T-helper 22 cell (primary cell): ENCODE data around the gene YKT6.
"Not testable (repeated sequence)": the region's sequence is repeated elsewhere in the genome, so short reads cannot be mapped to it uniquely, and the experiment has no call there.

Experiments used
- DNase-seq: peaks from one replicate; pipeline ENCODE4 v3.0.0-alpha.2; 2020; ENCODE audit warnings: low read depth

Gene YKT6

GRCh38 chr7:44172803-44173424 is 27.9 kb upstream of the YKT6 start:
- DNase-seq, result no peak

- no peak for DNase-seq
Observed at GRCh38 chr7:44173911-44174693, 26.7 kb upstream of the YKT6 start.

GRCh38 chr7:44174694-44174948 is 26.2 kb upstream of the YKT6 start:
- DNase-seq, result not testable (repeated sequence)

GRCh38 chr7:44175730-44176129 is 25.0 kb upstream of the YKT6 start:
- DNase-seq, result no peak

GRCh38 chr7:44176486-44176885 is 24.3 kb upstream of the YKT6 start:
- DNase-seq, result no peak

GRCh38 chr7:44177570-44178131 is 23.1 kb upstream of the YKT6 start:
- DNase-seq, result no peak

DNA sequence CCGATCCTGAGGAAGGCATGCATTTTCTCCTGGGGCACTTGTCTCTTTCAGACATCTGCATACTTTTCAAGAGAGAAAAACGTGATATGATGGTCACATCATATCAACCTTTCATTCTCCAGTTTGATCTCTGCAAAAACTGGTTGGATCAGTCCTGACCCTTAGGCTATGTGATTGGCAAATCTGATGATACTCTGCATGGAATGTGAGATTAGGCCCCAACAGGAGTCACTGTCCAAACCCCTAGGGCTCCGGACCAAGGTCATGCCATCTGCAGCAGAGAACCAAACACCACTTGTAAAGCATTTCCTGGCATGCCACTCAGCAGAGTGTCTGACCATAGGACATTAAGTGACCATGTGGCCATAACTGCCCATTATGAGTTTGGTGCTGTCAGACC is 20.1 kb upstream of the YKT6 start:
- no peak for DNase-seq

DNA sequence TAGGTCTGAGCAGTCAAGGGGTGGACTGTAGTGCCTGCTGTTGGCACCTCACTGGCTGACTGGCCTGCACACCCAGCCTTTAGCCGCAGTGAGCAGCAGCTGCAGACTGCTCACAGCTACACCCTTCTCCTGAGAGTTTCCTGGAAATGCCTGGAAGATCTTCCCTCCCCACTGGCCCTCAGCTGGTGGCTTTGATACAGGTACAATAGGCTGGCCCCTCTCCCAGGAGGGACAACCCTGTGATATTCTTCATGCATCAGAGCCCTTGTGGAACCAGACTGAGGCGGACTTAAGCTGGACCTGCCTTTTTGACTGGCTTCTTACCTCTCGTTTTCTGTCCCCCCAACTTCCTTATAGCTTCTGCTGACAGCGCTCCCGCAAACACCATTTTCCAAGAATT is 18.0 kb upstream of the YKT6 start:
- no peak for DNase-seq

- DNase-seq, result no peak
Observed at GRCh38 chr7:44183386-44183785, 17.4 kb upstream of the YKT6 start.

DNA sequence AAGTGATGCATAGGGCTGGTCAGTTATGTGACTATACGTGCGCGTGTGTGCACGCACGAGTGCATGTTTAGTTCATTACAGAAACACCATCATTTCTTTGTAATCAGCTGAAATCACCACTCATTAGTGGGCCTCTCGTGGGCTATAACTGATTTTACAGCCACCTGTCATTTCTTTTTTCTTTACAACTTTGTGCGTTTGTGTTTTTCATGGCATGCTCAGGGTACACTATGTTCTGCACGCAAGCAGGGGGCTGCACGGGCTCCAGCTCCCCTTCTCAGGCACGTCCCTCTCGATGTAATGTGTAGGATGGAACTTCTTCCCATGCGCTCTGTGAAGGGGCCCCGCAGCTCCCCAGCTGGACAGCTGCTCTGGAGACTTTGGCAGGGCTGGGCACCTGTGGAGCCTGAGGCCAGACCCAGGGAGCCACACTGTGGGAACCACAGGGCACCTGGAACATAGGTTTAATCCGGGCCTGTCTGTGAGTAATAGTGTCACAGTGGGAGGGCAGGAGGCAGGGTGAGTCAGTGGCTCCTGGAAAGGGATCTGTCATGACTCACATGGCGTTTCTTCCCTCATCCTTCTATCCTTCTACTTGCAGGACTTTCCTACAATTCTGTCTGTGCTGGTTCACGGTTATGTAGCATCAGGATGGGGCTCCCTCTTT is 16.4 kb upstream of the YKT6 start:
- DNase-seq, result no peak

GRCh38 chr7:44184873-44185446 is 15.8 kb upstream of the YKT6 start:
- DNase-seq, result no peak

DNA sequence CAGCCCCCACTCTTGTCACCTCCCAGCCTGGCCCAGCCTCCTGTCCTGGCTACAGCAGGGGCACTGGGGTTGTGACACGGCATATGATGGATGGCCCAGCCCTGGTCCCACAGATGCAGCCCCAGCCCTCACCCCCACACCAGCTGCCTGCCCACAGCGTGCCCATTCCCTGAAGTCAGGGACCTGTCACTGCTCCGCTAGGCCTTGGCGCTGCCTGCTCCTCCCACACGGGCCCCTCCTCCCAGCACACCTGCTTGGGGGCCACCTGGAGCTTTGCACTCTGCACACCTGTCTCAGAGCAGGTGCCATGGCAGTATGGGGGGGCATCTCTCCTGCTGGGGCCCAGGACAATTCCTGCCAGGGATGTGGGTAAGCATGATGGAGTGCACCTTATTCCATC is 15.0 kb upstream of the YKT6 start:
- DNase-seq, result no peak

DNA sequence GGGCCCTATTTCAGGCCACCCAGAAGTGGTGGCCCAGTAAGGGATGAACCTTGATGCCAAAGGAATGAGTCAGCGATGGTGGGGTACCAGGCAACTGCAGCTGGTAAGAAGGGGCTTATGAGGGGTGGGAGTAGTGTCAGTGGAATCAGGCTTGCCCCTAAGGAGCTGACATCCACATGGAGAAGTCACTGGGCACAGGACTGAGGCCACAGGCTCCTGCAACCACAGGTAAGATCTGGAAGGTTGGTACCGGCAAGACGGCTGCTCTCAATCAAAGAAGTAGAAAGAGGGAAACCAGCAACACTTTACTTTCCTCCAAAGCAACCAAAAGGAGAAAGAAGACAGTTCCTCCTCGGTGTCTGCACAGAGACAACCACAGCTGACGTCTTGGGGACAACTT is 14.0 kb upstream of the YKT6 start:
- DNase-seq, result no peak

DNA sequence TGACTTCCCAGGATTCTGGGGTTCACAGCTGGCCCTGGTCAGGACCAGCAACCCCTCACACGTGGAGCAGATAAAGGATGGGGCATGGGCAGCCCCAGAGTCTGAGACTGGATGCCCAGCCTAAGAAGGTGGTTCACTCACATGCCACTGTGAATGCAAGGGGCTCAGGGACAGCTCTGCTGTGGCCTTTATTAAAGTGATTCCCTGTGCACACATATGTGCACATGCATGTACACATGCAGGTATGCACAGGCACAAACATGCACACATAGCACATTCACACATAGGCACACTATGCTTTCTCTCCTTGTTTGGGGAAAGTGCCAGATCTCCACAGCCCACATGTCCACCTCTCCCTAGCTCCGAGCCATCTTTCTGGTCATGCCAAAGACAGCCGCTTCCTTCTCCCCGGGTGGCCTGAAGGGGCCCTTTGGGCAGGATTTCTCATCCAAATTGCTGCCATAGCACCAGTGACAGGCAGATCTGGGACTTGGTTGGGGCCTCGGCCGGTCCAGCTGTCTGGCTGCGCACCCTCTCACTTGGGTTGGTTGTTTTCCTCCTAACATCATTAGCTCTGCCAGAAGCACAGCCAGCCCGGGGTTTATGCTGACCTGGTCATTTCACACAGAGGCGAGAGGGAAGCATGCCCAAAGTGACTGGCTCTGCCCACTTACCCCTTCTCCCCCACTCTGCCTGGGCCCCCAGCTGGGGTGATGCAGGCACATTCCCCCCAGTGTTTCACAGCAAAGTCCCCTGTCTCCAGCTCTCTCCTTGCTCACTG is 13.0 kb upstream of the YKT6 start:
- DNase-seq, result no peak

- no peak for DNase-seq
Observed at GRCh38 chr7:44188480-44189225, 12.1 kb upstream of the YKT6 start.

GRCh38 chr7:44189286-44189992 is 11.3 kb upstream of the YKT6 start, which contains the start of gene GCK:
TSS of gene GCK (minus strand) at chr7:44189439. CDS start at chr7:44188953, 486 bp downstream.
- DNase-seq, result no peak

DNA sequence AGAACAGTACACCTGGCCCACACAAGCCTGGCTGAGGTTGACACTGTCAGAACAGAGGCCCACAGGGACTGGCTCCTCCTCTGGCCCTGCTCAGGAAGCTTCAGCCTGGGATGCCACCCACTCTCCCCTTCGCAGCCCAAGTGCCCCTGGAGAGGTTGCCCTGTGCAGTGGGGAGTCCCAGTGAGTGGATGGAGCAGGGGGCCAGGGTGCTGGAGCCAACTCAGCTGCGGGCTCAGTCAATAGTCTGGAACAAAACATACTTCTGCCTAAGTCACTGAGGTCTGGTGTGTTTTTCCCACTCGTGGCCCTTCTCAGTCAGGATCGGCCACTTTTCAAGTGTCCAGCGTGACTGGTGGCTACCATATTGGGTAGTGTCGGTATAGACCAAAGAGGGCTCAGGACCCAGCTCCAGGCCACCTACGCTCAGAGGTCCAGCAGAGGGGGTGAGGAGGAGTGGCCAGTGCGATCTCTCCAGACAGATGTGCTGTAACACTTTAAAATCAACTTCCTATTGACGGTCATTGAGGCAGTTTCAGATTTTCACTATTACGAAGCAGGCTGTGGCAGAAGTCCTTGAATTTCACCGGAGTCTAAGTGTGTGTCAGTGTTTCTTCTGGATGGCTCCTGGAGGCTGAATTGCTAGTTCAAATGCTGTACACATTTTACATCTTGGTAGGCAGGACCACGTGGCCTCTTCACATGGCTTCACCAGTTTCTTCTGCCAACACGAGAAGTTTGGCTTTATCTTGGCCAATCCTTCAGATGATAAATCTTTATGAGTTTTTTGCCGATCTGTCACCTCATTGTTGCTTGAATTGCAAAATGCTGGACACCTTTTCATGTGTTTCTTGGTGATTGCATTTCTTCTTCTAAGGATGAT is 10.5 kb upstream of the YKT6 start:
- no peak for DNase-seq

DNA sequence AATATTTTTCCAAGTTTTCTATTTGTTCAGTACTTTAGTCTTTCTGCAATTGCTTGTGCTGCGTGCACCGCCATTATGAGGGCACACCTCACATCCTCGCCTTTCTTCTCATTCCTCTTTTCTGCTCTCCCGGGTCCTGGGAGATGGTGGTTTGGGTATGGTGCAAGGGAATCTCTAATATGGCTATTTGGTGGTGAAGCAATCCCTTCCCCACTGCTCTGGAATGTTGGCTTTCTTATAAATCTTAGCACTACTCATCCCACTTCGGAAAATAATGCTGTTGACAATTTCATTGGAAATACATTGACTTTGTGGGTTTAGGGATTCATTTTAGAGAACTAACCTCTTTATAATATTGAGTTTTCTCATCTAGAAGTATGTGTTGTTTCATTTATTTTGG is 9.6 kb upstream of the YKT6 start:
- no peak for DNase-seq

- DNase-seq, result no peak
Observed at GRCh38 chr7:44193011-44193802, 7.6 kb upstream of the YKT6 start.
